ENCODE data around the gene INMT.

INMT gene

DNA sequence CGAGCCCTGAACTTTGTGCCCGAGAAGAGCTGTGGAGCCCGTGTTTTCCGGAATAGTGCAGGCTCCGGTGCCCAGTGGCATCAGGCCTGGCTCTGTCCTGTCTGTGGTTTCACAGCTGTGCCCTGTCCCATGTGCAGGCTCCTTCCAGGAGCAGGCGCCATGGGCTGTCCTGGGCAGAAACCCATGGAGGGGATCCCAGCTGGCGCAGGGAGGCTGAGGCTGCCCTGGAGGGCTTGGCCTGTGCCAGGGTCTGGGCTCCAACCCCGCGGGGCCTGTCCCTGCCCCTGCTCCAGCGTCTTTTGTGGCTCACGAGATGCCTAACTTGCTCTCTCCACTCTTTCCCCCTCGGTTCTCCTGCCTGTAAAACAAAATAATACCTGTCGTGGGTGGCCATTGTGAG, 46.3 kb upstream of the INMT start:
- TF ChIP-seq SIN3A (IDR thresholded peaks at IDR 0.05; ENCODE audit: borderline replicate concordance, insufficient read depth, low read length) (no peak), POLR2AphosphoS5 (IDR thresholded peaks at IDR 0.05; ENCODE audit: low read depth, low read length) (no peak), FOXP2 (optimal IDR thresholded peaks at IDR 0.05; ENCODE audit: borderline replicate concordance, extremely low read depth, extremely low read length, insufficient read depth) (no peak), REST (IDR thresholded peaks at IDR 0.05; ENCODE audit: insufficient read depth in 1 of 2, low read depth in 2 of 2, low read length in 2 of 2) (no peak), TAF1 (IDR thresholded peaks at IDR 0.05; ENCODE audit: borderline replicate concordance, insufficient read depth, low read length) (no peak)

- TF ChIP-seq SIN3A (IDR thresholded peaks at IDR 0.05; ENCODE audit: borderline replicate concordance, insufficient read depth, low read length) (no peak), REST (IDR thresholded peaks at IDR 0.05; ENCODE audit: insufficient read depth in 1 of 2, low read depth in 2 of 2, low read length in 2 of 2) (no peak), FOXP2 (optimal IDR thresholded peaks at IDR 0.05; ENCODE audit: borderline replicate concordance, extremely low read depth, extremely low read length, insufficient read depth) (no peak), POLR2AphosphoS5 (IDR thresholded peaks at IDR 0.05; ENCODE audit: low read depth, low read length) (no peak)
These were observed 45.6 kb upstream of the INMT start for GRCh38 chr7:30706316-30706715.

- TF ChIP-seq TAF1 (IDR thresholded peaks at IDR 0.05; ENCODE audit: borderline replicate concordance, insufficient read depth, low read length) = no peak
- TF ChIP-seq POLR2AphosphoS5 (IDR thresholded peaks at IDR 0.05; ENCODE audit: low read depth, low read length) = no peak
- TF ChIP-seq SIN3A (IDR thresholded peaks at IDR 0.05; ENCODE audit: borderline replicate concordance, insufficient read depth, low read length) = no peak
- TF ChIP-seq REST (IDR thresholded peaks at IDR 0.05; ENCODE audit: insufficient read depth in 1 of 2, low read depth in 2 of 2, low read length in 2 of 2) = no peak
- no peak for TF ChIP-seq FOXP2 (optimal IDR thresholded peaks at IDR 0.05; ENCODE audit: borderline replicate concordance, extremely low read depth, extremely low read length, insufficient read depth)
These were observed 45.0 kb upstream of the INMT start for GRCh38 chr7:30706908-30707307.

GRCh38 chr7:30707391-30708357, 44.3 kb upstream of the INMT start:
- TF ChIP-seq TAF1 (IDR thresholded peaks at IDR 0.05; ENCODE audit: borderline replicate concordance, insufficient read depth, low read length) = no peak
- TF ChIP-seq POLR2AphosphoS5 (IDR thresholded peaks at IDR 0.05; ENCODE audit: low read depth, low read length) = no peak
- TF ChIP-seq REST (IDR thresholded peaks at IDR 0.05; ENCODE audit: insufficient read depth in 1 of 2, low read depth in 2 of 2, low read length in 2 of 2) = no peak
- TF ChIP-seq FOXP2 (optimal IDR thresholded peaks at IDR 0.05; ENCODE audit: borderline replicate concordance, extremely low read depth, extremely low read length, insufficient read depth) = no peak
- TF ChIP-seq SIN3A (IDR thresholded peaks at IDR 0.05; ENCODE audit: borderline replicate concordance, insufficient read depth, low read length) = no peak
